HL-60 (cell line): ENCODE measurements around the gene KLF16.

Source experiments
- DNase-seq, 2 experiments: peaks; one replicate each; pipeline ENCODE4 v3.0.0-alpha.2; 2010 to 2020; ENCODE audit warnings: low read depth in 1 of 2, low spot score in 1 of 2
- H3K27ac ChIP-seq: fragments of 250-450 bp; sonication (Bioruptor Pico); replicated peaks from 2 replicates; pipeline ENCODE4 v1.5.1; 2020; ENCODE audit warnings: mild to moderate bottlenecking, moderate library complexity
- H3K27me3 ChIP-seq: fragments of 250-450 bp; sonication (Bioruptor Pico); 2 replicates; pipeline ENCODE4 v1.5.1; 2021; ENCODE audit warnings: mild to moderate bottlenecking, moderate library complexity; ENCODE audit not compliant: insufficient read depth, poor library complexity, severe bottlenecking
- H3K4me3 ChIP-seq: replicated peaks from 2 replicates; pipeline ENCODE4 v1.5.1; 2011; ENCODE audit warnings: mild to moderate bottlenecking, control low read depth, low read length; ENCODE audit not compliant: insufficient read depth
- GABPA ChIP-seq: IDR thresholded peaks from 2 replicates; pipeline ENCODE4 v1.6.1; 2012; ENCODE audit warnings: low read depth
- POLR2AphosphoS5 ChIP-seq: IDR thresholded peaks from 2 replicates; pipeline ENCODE4 v1.6.1; 2012; ENCODE audit warnings: low read depth
- SPI1 ChIP-seq: IDR thresholded peaks from 2 replicates; pipeline ENCODE4 v1.6.1; 2012; ENCODE audit warnings: low read depth, mild to moderate bottlenecking, borderline replicate concordance
- TF ChIP-seq, protein P1 (sequence below): IDR thresholded peaks from one replicate; pipeline ENCODE4 v1.5.1; 2011; ENCODE audit warnings: low read length, control low read depth, inconsistent platforms; ENCODE audit not compliant: insufficient read depth
- TF ChIP-seq, protein P2 (sequence below): IDR thresholded peaks from 2 replicates; pipeline ENCODE4 v1.6.1; 2012; ENCODE audit warnings: low read depth; ENCODE audit not compliant: insufficient replicate concordance

The KLF16 gene

DNA sequence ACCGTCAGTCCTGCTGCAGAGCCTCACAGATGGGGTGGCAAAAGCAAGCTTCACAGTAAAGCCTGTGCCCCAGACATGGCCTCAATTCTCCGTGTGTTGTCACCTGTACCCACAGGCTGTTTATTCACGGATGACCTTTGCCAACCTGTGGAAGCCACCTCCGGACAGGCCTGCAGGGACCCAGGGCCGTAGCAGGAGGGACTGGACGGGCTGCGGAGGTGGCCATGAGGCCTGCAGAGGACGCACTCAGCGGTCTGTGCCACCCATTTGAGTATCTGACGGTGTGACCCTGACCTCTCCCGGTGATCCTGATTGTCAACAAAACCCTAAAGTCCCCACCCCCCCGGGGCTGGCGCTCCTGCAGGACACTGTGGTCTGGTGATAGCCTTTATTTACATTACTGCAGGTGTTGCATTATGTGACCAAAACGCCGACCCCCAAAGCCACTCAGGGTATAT, 7.8 kb upstream of the KLF16 start:
- Histone ChIP-seq H3K27me3 (no peaks in the 10 kb centered on the region), H3K4me3 (no peak overlapping the region), H3K27ac (no peak overlapping the region)
- DNase-seq, result no peak
- TF ChIP-seq, protein P1, sequence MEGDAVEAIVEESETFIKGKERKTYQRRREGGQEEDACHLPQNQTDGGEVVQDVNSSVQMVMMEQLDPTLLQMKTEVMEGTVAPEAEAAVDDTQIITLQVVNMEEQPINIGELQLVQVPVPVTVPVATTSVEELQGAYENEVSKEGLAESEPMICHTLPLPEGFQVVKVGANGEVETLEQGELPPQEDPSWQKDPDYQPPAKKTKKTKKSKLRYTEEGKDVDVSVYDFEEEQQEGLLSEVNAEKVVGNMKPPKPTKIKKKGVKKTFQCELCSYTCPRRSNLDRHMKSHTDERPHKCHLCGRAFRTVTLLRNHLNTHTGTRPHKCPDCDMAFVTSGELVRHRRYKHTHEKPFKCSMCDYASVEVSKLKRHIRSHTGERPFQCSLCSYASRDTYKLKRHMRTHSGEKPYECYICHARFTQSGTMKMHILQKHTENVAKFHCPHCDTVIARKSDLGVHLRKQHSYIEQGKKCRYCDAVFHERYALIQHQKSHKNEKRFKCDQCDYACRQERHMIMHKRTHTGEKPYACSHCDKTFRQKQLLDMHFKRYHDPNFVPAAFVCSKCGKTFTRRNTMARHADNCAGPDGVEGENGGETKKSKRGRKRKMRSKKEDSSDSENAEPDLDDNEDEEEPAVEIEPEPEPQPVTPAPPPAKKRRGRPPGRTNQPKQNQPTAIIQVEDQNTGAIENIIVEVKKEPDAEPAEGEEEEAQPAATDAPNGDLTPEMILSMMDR, result no peak
- no peak for TF ChIP-seq SPI1
- no peak for TF ChIP-seq GABPA
- TF ChIP-seq, protein P2, sequence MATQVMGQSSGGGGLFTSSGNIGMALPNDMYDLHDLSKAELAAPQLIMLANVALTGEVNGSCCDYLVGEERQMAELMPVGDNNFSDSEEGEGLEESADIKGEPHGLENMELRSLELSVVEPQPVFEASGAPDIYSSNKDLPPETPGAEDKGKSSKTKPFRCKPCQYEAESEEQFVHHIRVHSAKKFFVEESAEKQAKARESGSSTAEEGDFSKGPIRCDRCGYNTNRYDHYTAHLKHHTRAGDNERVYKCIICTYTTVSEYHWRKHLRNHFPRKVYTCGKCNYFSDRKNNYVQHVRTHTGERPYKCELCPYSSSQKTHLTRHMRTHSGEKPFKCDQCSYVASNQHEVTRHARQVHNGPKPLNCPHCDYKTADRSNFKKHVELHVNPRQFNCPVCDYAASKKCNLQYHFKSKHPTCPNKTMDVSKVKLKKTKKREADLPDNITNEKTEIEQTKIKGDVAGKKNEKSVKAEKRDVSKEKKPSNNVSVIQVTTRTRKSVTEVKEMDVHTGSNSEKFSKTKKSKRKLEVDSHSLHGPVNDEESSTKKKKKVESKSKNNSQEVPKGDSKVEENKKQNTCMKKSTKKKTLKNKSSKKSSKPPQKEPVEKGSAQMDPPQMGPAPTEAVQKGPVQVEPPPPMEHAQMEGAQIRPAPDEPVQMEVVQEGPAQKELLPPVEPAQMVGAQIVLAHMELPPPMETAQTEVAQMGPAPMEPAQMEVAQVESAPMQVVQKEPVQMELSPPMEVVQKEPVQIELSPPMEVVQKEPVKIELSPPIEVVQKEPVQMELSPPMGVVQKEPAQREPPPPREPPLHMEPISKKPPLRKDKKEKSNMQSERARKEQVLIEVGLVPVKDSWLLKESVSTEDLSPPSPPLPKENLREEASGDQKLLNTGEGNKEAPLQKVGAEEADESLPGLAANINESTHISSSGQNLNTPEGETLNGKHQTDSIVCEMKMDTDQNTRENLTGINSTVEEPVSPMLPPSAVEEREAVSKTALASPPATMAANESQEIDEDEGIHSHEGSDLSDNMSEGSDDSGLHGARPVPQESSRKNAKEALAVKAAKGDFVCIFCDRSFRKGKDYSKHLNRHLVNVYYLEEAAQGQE, result no peak
- TF ChIP-seq POLR2AphosphoS5, result no peak

DNA sequence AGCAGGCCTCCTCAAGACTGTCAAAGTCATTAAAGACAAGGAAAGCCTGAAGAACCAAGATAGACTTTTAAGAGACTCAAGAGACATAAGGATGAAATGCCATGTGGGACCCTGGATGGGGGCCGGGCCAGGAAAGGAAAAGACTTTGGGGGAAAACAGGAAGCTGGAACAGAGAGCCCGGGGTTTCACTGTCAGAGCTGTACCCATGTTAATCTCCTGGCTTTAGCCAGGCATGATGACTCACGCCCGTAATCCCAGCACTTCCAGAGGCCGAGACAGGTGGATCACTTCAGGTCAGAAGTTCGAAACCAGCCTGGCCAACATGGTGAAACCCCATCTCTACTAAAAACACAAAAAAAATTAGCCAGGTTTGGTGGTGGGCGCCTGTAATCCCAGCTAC, 5.6 kb upstream of the KLF16 start:
- no peak for DNase-seq
- TF ChIP-seq, protein P1, result no peak
- H3K4me3 ChIP-seq, result no peak overlapping the region
- no peaks in the 10 kb centered on the region for H3K27me3 ChIP-seq
- H3K27ac ChIP-seq, result no peak overlapping the region

DNA sequence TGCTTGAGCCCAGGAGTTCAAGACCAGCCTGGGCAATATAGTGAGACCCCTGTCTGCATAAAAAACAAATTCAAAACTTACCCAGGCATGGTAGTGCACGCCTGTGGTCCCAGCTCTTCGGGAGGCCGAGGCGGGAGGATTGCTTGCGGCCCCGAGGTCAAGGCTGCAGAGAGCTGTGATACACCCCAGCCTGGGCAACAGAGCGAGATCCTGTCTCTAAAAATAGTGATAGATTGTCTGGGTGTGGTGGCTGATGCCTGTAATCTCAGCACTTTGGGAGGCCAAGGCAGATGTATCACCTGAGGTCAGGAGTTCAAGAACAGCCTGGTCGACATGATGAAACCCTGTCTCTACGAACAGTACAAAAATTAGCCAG, 4.0 kb upstream of the KLF16 start:
- Histone ChIP-seq H3K27me3 (no peaks in the 10 kb centered on the region), H3K4me3 (no peak overlapping the region), H3K27ac (no peak overlapping the region)
- no peak for DNase-seq
- no peak for TF ChIP-seq POLR2AphosphoS5
- TF ChIP-seq, protein P2, result no peak
- TF ChIP-seq, protein P1, result no peak

DNA sequence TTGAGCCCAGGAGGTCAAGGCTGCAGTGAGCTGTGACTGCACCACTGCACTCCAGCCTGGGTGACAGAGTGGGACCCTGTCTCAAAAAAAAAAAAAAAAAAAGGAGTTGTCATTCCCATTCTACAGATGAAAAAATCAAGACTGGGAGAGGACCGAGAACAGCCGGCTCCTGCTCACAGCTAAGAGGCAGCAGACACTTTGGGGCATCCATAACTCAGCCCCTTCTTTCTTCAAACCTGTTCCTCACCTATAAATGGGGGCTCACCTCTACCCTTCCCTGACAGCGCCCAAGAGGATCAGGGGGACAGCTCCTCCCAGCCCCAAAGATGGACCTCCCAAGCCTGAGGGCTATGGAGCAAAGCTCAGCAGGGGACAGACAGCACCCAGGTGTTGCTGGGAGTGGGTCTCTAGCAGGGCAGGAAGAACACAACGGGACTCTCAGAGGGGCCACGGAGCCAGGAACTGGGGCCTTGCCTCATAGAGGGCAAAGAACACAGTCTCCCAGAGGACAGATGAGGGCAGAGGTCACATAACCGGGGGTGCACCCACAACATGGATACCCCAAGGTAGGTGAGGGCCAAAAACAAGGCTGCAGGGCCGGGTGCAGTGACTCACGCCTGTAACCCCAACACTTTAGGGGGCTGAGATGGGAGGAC, 3.4 kb upstream of the KLF16 start:
- TF ChIP-seq GABPA (no peak), SPI1 (no peak), POLR2AphosphoS5 (no peak)
- TF ChIP-seq, protein P1, result no peak
- TF ChIP-seq, protein P2, result no peak
- no peak for DNase-seq
- H3K27ac ChIP-seq, result no peak overlapping the region

More for the DNA sequence above, 3.4 kb upstream of the KLF16 start:
- Histone ChIP-seq H3K4me3 (no peak overlapping the region), H3K27me3 (no peaks in the 10 kb centered on the region)
